HT1080 (cell line): ENCODE data around the gene STMN3. TPM values are rescaled to one million over a fixed set of nuclear protein-coding genes. Genes with fewer than 3 reads are reported as not detected.
"Not testable (repeated sequence)": the region's sequence is repeated elsewhere in the genome, so short reads cannot be mapped to it uniquely, and the experiment has no call there.

Experiments
- DNase-seq: peaks from one replicate; pipeline ENCODE4 v3.0.0-alpha.2; 2015; ENCODE audit warnings: low read depth
- total RNA-seq: library from RNA; depleted of rRNA; stranded (reverse); fragments of >200 nt; shearing (Covaris generic); gene quantifications from 2 replicates; pipeline ENCODE4 v1.2.3, GENCODE V29; 2014

STMN3 gene
- total RNA-seq, 1 experiment from 2014 or later, result 33.2 TPM

DNA sequence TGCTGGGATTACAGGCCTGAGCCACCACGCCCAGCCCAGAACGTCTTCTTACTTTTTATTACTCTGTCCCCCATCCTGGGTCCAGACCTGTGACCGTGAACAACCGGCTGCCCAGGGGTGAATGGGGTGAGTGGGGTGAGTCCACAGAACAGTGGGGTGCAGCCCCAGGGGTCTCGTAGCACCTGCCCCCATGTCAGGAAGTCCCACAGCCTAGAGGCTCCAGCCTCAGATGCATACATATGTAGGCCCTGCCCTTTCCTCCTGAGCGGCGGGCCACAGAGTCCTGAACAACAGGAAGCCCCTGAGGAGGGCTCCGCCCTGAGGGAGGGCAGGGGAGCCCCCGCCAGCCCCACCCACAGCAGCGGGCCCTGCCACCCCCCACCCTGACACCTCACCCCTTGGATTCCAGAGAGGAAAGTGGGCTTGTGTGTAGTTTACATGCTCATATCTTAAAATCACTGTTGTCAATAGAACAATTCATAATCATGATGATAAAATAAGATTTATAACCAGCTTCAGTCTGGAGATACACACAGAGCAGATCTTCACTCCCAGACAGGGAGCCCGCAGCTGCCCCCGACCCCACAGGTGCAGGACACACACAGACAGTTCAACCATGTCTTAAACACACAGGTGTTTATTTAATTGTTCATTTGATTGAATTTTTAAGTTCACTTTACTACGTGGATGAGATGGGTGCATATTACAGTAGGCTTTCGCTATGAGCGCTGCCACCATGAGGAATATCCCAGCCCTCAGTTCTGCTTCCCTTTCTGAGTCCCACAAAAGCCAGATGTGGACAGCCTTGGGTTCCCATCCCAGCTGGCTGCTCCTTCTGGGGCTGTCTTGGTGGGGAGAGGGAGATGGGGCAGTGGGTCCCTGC is 13.9 kb downstream of the STMN3 start:
- DNase-seq, result no peak

DNA sequence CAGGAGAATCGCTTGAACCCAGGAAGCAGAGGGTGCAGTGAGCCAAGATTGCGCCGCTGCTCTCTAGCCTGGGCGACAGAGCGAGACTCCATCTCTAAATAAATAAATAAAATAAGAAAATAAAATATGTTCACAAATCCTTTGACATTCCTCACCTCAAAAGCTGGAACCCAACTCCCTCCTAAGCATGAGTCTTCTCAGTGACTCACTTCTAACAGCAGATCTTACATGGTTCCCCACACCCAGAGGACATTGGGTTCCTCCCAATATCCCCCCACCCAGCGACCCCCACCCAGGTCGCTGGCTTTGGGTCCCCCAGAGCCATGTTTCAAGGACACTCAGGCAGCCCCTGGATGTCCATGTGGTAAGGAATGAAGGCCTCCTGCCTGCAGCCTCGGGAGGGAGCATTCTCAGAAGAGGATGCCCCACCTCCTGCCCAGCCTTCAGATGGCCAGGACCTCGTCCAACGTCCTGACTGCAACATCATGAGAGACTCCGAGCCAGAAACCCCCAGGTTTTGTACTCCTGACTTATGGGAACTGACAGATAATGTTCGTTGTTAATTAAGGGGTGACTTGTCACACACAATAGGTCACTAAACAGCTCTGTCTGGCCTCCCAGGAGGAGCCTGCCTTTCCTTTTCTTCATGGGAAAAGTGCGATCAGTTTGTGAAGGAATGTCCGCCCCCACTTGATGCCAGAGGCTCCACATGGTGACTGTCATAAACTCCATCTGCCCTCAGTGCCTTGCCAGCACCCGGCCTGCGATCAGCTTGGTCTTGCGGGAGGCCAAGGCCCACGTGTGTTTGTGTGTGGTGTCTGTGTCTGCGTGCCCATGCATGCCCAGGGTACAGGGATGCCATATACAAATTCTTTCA is 16.2 kb downstream of the STMN3 start:
- no peak for DNase-seq

DNA sequence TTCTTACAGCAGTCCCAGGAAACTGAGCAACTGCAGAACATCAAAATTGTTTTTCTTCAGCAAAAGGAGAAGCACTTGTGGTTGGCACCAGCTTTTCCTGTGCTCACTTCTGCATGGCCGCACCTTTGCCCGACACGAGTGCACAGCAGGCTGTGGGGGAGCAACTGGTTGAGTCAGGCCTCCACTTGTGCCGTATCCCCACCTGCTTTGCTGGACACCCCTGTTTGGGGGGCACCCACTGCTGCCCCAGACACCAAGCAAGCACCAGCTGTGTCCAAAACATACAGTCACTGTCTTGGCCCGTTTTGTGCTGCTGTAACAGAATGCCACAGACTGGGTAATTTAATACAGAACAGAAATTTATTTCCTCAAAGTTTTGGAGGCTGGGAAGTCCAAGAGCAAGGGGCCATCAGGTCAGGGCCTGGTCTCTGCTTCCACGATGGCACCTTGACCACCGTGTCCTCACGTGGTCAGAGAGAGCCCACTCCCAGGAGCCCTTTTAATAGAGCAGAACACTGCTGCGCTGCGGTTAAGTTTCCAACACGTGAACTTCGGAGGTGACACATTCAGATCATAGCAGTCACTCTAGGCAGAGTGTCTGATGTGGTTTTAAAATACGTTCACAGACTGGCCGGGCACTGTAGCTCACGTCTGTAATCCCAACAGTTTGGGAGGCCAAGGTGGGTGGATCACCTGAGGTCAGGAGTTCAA is 17.6 kb downstream of the STMN3 start:
- peak; percentile 40 for DNase-seq

DNA sequence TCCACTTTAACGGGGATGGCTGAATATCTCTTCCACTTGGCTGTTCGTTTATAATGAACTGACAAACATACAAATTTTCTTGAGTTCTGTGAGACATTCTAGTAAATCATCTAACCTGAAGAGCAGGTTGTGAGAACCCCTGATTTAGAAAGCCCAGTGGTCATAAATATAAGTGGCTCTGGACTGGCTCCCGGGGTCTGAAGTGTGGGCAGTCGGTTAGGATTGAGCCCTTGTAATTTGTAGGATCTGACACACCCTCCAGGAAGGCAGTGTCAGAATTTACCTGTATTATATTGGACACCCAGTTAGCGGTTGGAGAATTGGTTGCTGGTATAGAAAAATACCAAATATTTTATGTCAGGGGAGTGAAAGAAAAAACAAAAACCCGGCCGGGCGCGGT is 19.5 kb downstream of the STMN3 start:
- no peak for DNase-seq

DNA sequence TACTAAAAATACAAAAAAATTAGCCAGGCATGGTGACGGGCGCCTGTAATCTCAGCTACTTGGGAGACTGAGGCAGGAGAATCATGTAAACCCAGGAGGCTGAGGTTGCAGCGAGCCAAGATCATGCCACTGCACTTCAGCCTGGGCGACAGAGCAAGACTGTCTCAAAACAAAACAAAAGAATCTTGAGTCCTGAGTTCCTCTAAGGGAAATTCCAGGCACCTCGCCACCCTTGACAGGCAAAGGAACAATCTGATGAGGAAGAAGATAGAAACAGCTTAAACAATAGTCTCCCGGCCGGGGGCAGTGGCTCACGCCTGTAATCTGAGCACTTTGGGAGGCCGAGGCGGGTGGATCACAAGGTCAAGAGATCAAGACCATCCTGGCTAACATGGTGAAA is 21.8 kb downstream of the STMN3 start:
- not testable (repeated sequence) for DNase-seq

DNA sequence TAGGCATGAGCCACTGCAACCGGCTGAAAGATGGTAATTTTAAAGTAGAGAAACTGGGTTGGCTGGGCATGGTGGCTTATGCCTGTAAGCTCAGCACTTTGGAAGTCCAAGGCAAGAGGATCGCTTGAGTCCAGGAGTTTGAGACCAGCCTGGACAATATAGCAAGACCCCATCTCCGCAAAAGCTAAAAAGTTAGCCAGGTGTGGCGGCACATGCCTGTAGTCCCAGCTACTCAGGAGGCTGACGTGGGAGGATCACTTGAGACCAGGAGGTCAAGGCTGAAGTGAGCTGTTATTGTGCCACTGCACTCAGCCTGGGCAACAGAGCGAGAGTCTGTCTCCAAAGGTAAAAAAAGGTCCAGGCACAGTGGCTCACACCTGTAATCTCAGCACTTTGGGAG is 22.3 kb downstream of the STMN3 start:
- not testable (repeated sequence) for DNase-seq

DNA sequence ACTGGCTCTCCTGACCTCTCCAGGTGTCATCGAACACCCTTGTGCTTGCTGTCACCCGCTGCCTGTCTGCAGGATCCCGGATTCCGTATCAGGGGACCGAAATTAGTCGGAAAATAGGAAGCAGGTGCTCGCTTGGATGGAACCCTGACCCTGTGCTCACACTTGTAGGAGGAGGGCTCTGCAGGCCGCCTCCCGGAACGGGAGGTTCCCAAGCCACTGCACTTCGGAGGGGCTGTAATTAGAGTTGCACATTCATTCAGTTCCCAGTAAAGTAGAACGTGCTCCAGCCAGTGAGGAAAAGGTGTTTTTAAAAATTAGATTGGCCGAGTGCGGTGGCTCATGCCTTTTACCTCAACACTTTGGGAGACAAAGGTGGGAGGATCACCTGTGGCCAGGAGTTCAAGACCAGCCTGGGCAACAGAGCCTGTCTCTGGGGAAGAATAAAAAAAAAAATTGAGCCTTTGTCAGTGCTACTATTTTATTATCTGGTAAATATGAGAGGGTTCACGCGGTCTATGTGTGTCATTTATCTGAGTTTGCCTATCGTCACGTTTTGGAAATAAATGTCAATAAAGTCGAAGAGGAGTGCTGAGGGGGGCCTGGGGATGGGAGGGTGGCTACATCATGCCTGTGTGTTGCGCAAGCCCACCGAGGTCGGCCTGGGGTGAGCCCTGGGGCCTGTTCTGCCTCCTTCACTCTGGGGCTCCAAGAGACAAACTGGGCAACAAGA is 24.8 kb downstream of the STMN3 start:
- DNase-seq, result peak; percentile 73

DNA sequence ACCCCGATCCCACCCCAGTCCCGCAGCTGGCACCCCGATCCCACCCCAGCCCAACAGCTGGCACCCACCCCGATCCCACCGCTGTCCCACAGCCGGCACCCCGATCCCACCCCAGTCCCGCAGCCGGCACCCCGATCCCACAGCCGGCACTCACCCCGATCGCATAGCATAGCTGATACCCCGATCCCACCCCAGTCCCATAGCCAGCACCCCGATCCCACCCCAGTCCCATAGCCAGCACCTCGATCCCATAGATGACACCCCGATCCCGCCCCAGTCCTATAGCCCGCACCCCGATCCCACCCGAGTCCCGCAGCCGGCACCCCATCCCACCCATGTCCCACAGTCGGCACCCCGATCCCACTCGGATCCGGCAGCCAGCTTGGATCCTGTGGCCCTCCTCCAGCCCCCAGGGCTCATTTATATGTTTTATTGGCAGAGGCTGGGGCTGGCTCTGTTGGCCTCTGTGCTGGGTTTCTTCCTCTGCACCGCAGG is 25.4 kb downstream of the STMN3 start:
- no peak for DNase-seq

DNA sequence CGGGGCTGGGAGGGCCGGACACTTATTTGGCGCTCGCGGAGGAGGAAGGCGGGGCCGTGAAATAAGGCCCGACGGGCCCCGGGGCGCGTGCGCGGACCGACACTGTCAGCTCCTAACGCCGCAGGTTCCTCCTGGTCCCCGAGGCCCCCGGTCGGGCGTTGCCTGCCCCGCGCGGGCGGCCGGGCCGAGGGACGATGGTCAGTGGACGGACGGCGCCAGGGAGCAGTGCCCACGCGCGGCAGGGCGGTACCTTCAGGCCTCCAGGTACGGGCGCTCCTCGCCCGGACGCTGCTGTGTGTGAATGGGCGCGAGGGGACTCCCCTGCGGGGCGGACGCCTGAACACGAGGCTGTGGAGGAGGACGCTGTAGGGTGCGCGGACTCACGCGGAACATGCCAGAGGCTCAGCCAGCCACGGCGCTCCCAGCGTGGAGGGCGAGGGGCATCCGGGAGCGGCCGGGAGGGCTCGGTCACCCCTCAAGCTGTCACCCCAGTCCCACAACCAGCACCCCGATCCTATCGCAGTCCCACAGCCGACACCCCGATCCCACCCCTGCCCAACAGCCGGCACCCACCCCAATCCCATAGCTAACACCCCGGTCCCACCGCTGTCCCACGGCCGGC is 26.0 kb downstream of the STMN3 start:
- peak; percentile 88 for DNase-seq

DNA sequence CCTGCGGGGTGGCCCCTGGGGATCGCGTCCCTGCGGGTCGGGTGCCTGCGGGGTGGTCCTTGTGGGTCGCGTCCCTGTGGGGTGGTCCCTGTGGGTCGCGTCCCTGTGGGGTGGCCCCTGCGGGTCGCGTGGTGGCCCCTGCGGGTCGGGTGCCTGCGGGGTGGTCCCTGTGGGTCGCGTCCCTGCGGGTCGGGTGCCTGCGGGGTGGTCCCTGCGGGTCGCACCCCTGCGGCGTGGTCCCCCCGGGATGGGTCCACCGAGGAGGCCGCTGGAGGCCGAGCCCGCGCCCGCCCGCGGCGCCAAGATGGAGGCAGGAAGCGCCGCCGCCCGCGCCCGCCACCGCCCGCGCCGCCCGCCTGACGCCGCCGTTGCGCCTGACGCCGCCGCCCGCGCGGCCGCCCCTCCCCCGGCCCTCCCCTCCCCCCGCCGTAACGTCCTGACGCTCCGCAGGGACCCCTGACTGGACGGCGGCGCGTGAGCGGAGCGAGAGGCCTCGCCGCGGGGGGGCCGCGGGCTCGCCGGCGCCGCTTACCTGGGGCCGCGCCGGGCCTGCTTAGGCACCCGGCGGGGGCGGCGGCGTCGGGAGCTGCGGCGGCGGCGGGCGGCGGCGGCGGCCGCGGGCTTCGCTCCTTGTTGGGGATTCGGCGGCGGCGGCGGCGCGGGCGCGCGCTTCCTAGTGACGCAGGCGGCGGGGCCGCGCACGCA is 26.6 kb downstream of the STMN3 start, which contains the start of gene GMEB2:
GMEB2 (minus strand) TSS at position 678 of the 705 bp plus-strand sequence. CDS start 7,704 bp downstream, outside the sequence.
- no peak for DNase-seq

DNA sequence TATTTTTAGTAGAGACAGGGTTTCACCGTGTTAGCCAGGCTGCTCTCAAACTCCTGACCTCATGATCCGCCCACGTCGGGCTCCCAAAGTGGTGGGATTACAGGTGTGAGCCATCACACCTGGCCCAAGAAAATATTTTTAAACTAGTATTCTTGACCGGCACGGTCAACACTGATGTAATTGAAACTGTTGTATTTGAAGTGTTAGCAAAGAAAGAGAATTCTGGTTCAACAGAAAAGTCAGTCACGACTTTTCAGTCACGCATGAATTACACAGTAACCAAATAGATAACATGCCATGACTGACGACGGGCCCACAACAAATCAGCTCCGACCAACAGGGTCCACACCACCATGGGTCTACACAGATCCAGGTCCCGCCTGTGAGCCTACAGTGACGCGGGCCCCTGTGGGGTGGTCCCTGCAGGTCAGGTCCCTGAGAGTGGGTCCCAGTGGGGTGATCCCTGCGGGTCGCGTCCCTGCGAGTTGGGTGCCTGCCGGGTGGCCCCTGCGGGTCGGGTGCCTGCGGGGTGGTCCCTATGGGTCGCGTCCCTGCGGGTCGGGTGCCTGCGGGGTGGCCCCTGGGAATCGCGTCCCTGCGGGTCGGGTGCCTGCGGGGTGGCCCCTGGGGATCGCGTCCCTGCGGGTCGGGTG is 27.3 kb downstream of the STMN3 start:
- DNase-seq, result no peak

DNA sequence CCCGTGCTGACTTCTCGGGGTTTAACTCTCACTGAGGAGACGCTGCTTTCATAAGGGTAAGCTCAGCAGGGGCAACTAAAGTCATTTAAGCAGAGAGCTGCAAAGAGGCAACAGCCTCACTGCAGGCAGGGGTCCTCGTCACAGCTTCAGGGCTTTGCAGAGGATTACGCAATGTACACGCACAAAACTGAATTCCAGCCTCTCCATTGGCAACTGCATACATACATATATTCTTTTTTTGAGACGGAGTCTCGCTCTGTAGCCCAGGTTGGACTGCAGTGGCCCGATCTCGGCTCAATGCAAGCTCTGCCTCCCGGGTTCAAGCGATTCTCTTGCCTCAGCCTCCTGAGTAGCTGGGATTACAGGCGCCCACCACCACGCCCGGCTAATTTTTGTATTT is 28.7 kb downstream of the STMN3 start:
- DNase-seq, result no peak

DNA sequence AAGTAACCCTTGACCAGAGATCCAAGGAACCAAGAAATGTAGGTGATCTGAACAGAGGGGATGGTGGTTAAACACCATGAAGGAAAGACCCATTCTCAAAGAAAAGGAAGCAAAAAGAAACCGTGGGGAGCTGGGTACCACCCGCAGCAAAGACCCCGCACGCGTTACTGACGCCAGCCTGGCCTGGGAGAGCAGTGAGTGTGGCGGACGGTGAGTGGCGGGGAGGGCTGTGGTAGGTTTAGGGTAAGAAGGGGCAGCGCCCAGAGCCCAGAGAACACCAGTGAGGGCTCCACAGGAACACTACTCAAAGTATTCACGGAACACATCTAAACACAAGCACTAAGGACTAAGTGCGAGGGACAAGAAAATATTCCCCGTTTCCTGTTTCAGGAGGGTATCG is 30.5 kb downstream of the STMN3 start:
- DNase-seq, result no peak

DNA sequence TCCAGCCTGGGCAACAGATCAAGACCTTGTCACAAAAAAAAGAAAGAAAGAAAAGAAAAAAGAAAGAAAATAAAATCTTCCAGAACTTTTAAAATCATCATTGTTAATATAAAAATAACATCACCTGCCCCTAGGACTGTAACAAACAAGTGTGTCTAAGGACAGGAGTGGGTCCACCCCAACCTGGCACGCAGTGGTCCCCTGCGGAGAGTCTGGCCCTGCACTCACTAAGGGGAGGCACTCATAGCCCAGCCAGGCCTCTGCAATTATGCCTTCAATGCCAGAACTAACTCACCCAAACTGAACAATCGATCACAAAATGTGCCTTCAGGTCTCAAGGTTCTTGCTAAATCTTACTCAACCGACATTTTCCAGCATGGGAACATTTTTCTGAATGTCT is 31.1 kb downstream of the STMN3 start:
- no peak for DNase-seq

DNA sequence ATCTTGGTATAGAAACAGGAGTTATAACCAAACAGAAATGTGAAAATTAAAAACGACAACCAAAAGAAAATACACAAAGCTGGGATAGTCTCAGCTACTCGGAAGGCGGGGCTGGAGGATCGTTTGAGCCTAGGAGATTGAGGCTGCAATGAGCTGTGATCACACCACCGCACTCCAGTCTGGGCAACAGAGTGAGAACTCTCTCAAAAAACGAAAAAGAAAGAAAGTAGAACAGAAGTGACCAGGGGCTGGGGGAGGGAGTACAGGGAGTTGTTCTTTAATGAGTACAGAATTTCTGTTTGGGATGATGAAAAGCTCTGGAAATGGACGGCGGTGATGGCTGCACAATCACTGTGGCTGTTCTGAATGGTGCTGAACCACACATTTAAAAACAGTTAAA is 32.2 kb downstream of the STMN3 start:
- DNase-seq, result no peak

DNA sequence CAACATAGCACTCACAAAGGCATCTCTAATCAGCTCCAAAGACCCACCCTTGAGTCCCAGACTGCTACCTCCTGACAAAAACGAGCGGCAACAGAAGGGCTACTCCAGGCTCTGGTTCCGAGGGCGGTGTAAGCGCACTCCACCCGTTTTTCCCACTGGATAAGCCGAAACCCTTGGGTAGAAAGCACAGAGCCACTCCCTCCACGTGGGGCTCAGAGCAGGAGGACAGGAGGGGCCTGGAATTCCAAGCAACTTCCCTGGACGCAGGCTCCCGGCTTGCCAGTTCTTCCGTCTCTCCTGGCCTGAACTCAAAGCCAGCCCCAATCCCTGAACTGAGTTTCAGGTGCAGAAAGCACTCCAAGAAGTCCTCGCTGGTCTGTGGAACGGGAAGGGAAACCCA is 33.7 kb downstream of the STMN3 start:
- DNase-seq, result no peak

DNA sequence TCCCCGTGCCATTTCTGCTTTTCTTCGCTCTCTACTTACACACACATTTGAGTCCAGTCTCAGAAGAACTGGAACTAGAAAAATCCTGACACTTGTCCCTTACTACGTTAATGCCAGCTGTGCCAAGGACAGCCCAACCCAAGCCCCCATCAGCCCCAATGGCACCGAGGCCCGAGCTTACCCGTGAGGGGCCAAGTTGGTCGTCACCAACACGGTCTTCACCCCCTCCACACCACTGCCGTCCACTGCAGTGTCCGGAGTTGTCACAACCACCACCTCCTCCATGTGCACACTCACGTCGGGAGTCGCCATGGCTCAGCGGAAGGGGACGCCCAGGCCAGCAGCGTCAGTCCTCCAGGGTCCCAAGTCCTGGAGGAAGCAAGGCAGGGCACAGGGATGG is 34.1 kb downstream of the STMN3 start:
- no peak for DNase-seq

DNA sequence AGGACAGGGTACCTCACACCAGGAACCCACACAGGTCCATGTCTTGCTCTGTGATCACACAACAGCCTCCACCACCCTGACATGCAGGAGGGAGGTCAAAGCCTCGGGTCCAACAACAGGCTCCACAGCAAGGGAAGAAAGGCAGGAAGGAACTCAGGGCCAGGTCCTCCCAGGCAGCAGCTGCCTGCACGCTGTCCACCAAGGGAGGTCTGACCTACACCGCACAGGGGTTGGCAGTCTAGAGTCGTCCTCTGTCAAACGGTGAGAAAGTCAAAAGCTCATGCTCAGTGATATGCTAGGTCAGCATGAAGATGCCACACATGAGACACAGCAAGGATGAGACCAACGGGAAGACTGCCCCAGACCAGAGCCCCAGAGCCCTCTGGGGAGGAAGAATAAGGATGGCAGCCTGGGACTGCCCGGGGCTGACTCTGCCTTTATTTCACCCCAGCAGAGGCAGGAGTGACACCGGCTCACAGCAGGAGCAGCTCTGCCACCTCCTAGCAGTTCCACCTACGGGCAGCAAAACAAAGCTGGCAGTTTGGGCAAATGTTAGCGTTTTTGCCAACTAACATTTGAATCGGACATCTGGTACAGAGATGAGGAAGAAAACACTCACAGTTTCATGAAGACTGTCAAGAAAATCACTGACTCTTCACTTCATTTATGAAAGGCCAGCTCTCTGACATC is 34.8 kb downstream of the STMN3 start:
- DNase-seq, result no peak

DNA sequence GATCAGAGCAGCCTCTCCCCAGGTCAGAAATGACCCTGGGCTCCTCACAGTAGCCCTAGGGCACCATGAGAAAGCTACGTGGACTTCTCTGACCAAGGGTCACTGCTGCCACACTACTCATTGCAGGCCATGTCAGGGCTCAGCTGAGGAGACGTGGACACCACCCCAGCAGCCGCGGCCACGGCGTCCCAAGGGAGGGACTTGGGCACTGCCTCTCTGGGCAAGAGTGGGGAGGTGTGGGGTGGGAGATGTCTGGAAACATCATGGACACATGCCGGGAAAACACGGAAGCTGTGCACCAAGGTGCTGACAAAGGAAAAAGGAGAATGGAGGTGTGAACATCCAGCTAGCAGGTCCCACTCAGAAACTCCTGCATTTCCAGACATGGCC is 35.4 kb downstream of the STMN3 start:
- DNase-seq, result no peak
